A673 (cell line): ENCODE results near the gene TCF25. TPM values are rescaled to one million over a fixed set of nuclear protein-coding genes. Genes with fewer than 3 reads are reported as not detected.

Source experiments
- BruUV-seq: library from RNA; stranded (reverse); fragments of 400-500 nt; replicated peaks from 2 replicates; lab custom pipeline; 2021; lab: Mats Ljungman, UMichigan
- CTCF ChIA-PET: fragments of 300-600 bp; sonication (Branson Sonifier 250); formaldehyde crosslinking; loops from one replicate; lab custom pipeline; 2022; ENCODE audit warnings: antibody characterized with exemption; lab: Charles Lee
- POLR2A ChIA-PET: fragments of 300-600 bp; sonication (Branson Sonifier 250); formaldehyde crosslinking; loops from one replicate; lab custom pipeline; 2022; ENCODE audit warnings: antibody characterized with exemption; ENCODE audit not compliant: low non-redundant PET; lab: Charles Lee
- DNase-seq: peaks from one replicate; pipeline ENCODE4 v3.0.0-alpha.2; 2015; ENCODE audit warnings: low spot score
- H3K27ac ChIP-seq: fragments of 200-600 bp; sonication (generic); 2 replicates; pipeline ENCODE4 v1.5.1; 2016; ENCODE audit warnings: mixed run types, low read depth, mild to moderate bottlenecking, mixed read lengths, antibody characterized with exemption, low read length; ENCODE audit not compliant: poor library complexity, severe bottlenecking
- H3K27me3 ChIP-seq: fragments of 200-600 bp; sonication (generic); replicated peaks from 2 replicates; pipeline ENCODE4 v1.6.1; 2017; ENCODE audit warnings: mixed run types, low read depth, mild to moderate bottlenecking, mixed read lengths, antibody characterized with exemption, low read length; ENCODE audit not compliant: insufficient read depth, poor library complexity
- H3K36me3 ChIP-seq: fragments of 200-600 bp; sonication (generic); 2 replicates; pipeline ENCODE4 v1.6.1; 2016; ENCODE audit warnings: mixed run types, mild to moderate bottlenecking, mixed read lengths, antibody characterized with exemption, low read length; ENCODE audit not compliant: insufficient read depth, poor library complexity, severe bottlenecking
- H3K4me1 ChIP-seq: fragments of 200-600 bp; sonication (generic); 2 replicates; pipeline ENCODE4 v1.6.1; 2017; ENCODE audit warnings: mixed run types, mild to moderate bottlenecking, mixed read lengths, antibody characterized with exemption, low read length; ENCODE audit not compliant: insufficient read depth, poor library complexity, severe bottlenecking
- H3K4me3 ChIP-seq: fragments of 200-600 bp; sonication (generic); 2 replicates; pipeline ENCODE4 v1.5.1; 2016; ENCODE audit warnings: low read depth, mixed run types, mild to moderate bottlenecking, mixed read lengths, low read length; ENCODE audit not compliant: poor library complexity, severe bottlenecking
- H3K9me3 ChIP-seq: fragments of 200-600 bp; sonication (generic); 2 replicates; pipeline ENCODE4 v1.6.1; 2016; ENCODE audit warnings: mixed run types, low read depth, mild to moderate bottlenecking, mixed read lengths, antibody characterized with exemption, low read length; ENCODE audit not compliant: poor library complexity, severe bottlenecking
- EZH2 ChIP-seq: fragments of 200-600 bp; sonication (generic); IDR thresholded peaks from 2 replicates; pipeline ENCODE4 v1.6.1; 2017; ENCODE audit warnings: borderline replicate concordance, low read depth, mild to moderate bottlenecking, mixed read lengths, antibody characterized with exemption, low read length; ENCODE audit not compliant: poor library complexity, severe bottlenecking
- intact Hi-C: fragments of 100-400 bp; cut with micrococcal nuclease; formaldehyde crosslinking; loops from one replicate; pipeline ENCODE4 v1.10.0; 2022; ENCODE audit not compliant: unreplicated experiment
- total RNA-seq: library from RNA; stranded (reverse); gene quantifications from 2 replicates; pipeline ENCODE4 v1.2.3, GENCODE V29; 2021
- TF ChIP-seq, protein P1 (sequence below): fragments of 300-800, 200-600 bp; sonication (generic); conservative IDR thresholded peaks from 2 replicates; pipeline ENCODE4 v1.5.1; 2017; ENCODE audit warnings: low read depth, mild to moderate bottlenecking, antibody characterized with exemption, low read length, moderate library complexity, mixed read lengths

The TCF25 gene
- total RNA-seq, 1 experiment from 2014 or later, result 190 TPM

DNA sequence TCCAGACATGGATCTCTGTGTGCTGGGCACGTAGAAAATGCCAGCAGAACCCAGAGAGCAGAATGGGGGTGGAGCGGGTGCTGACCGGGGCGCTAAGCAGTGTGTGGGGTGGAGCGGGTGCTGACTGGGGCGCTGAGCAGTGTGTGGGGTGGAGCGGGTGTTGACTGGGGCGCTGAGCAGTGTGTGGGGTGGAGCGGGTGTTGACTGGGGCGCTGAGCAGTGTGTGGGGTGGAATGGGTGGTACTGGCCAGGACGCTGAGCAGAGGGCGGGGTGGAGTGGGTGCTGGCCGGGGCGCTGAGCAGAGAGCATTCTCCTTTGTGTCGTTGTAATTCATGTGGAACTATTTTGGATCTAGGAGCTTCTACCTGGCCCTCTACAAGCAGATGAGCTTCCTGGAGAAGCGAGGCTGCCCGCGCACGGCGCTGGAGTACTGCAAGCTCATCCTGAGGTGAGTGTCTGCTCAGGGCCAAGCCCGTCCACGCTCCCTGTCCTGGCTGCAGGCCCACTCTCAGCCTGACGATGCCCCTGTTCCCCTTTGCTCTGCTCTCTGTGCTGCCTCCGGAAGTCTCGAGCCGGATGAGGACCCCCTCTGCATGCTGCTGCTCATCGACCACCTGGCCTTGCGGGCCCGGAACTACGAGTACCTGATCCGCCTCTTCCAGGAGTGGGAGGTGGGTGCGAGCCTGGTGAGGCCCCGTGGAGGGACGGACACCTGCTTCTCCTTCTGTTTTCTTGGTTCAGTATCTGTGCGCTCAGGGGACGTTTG is 25.0 kb downstream of the TCF25 start:
- ChIA-PET POLR2A (no interaction called here), CTCF (no interaction called here)
- Histone ChIP-seq H3K27ac (no peak overlapping the region), H3K4me1 (no peaks in the 10 kb centered on the region), H3K9me3 (no peaks in the 10 kb centered on the region), H3K27me3 (no peaks in the 10 kb centered on the region), H3K36me3 (peaks cover 63% of the 10 kb centered on the region), H3K4me3 (no peak overlapping the region)
- BruUV-seq, result no TSS peak
- intact Hi-C loops, result no loop called here
- TF ChIP-seq EZH2, result no peak
- DNase-seq, result no peak

DNA sequence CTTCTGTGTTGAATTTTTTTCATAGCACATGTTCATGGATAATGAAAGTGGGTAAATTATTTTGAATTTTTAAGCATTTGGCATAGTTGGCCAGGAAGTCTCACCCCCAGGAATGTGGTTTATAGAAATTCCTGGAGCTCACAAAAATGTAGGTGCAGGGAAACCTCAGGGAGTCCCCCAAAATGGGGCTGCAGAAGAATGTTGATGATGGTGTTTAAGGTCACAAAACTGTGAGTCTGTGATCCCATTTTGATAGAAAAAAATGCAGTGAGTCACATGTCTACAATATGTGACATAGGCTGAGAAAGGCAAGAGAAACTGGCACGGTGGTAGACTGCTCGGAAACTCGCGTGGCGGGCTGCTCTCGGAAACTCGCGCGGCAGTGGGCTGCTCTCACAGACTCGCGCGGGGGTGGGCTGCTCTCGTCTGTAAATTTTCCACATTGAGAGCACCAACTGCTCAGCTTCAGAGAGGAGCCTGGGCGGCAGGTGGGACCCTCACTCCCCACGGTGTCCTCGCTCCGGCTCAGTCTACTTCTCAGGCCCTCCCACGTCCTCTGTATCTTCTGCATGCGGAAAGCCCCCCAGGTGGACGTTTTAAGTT is 26.6 kb downstream of the TCF25 start:
- TF ChIP-seq EZH2, result no peak
- TF ChIP-seq, protein P1, sequence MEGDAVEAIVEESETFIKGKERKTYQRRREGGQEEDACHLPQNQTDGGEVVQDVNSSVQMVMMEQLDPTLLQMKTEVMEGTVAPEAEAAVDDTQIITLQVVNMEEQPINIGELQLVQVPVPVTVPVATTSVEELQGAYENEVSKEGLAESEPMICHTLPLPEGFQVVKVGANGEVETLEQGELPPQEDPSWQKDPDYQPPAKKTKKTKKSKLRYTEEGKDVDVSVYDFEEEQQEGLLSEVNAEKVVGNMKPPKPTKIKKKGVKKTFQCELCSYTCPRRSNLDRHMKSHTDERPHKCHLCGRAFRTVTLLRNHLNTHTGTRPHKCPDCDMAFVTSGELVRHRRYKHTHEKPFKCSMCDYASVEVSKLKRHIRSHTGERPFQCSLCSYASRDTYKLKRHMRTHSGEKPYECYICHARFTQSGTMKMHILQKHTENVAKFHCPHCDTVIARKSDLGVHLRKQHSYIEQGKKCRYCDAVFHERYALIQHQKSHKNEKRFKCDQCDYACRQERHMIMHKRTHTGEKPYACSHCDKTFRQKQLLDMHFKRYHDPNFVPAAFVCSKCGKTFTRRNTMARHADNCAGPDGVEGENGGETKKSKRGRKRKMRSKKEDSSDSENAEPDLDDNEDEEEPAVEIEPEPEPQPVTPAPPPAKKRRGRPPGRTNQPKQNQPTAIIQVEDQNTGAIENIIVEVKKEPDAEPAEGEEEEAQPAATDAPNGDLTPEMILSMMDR, result no peak
- no peak for DNase-seq
- H3K36me3 ChIP-seq, result peaks cover 70% of the 10 kb centered on the region
- intact Hi-C loops, result no loop called here
- BruUV-seq, result no TSS peak
- H3K27ac ChIP-seq, result no peak overlapping the region
- ChIA-PET POLR2A (no interaction called here), CTCF (no interaction called here)
- no peaks in the 10 kb centered on the region for H3K4me1 ChIP-seq
- no peak overlapping the region for H3K4me3 ChIP-seq
- H3K9me3 ChIP-seq, result no peaks in the 10 kb centered on the region
- H3K27me3 ChIP-seq, result no peaks in the 10 kb centered on the region

DNA sequence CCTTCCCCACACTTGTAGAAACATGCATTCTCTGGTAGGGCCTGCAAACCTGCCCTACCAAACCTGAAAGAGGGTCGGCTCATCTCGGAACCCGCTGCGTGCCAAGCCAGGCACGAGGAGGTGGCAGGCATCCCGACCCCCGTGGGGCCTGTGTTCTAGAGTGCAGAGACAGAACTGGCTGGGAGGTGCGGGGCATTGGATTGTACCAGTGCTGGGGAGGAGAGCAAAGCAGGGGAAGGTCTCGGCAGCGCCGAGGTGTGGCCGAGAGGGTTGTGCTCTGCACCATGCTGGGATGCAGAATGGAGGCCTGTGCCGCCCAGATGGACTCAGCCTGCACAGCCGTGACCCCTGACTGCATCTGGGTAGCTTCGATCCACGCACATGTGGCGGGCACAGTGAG is 27.5 kb downstream of the TCF25 start:
- CTCF ChIA-PET, result no interaction called here
- Histone ChIP-seq H3K4me1 (no peaks in the 10 kb centered on the region), H3K27ac (no peak overlapping the region), H3K9me3 (no peaks in the 10 kb centered on the region), H3K4me3 (no peak overlapping the region), H3K27me3 (no peaks in the 10 kb centered on the region), H3K36me3 (peaks cover 64% of the 10 kb centered on the region)
- no peak for DNase-seq
- intact Hi-C loops, result no loop called here
- no TSS peak for BruUV-seq
- POLR2A ChIA-PET, result no interaction called here
- TF ChIP-seq, protein P1, result no peak
- TF ChIP-seq EZH2, result no peak

DNA sequence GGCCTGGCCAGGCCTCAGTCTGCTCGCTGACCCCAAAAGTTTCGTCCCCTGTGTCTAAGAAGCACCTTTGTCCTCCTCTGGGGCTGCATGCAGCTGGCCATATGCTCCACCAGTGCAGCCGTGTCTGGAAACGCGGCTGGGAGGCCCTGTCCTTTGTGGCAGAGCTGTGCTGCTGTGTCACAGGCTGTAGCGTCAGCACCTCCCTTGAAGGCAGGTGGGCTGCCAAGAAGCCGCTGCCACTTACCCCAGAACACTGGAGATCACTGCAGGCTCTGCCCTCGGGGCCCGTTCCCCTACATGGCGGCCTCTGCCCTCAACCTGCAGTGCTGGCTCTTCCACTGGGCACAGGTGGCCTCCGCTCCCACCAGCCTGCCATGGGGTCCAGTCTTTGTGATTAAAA is 29.6 kb downstream of the TCF25 start:
- Histone ChIP-seq H3K9me3 (peaks cover 3% of the 10 kb centered on the region), H3K27me3 (no peaks in the 10 kb centered on the region), H3K4me3 (no peak overlapping the region), H3K4me1 (no peaks in the 10 kb centered on the region), H3K27ac (no peak overlapping the region), H3K36me3 (peaks cover 63% of the 10 kb centered on the region)
- POLR2A ChIA-PET, result no interaction called here
- no peak for DNase-seq
- CTCF ChIA-PET, result no interaction called here
- BruUV-seq, result no TSS peak
- TF ChIP-seq, protein P1, result no peak
- no peak for TF ChIP-seq EZH2
- intact Hi-C loops, result no loop called here
